Activated naive CD8-positive, alpha-beta T cell treated with anti-CD3 and anti-CD28 coated beads, Interleukin-2, amount 50 U/mL, for 16 hours (primary cell): ENCODE measurements around the gene FOXK1.

Source experiments
- DNase-seq: peaks from one replicate; pipeline ENCODE4 v3.0.0-alpha.2; 2020; ENCODE audit warnings: low read depth, low spot score

Gene FOXK1

DNA sequence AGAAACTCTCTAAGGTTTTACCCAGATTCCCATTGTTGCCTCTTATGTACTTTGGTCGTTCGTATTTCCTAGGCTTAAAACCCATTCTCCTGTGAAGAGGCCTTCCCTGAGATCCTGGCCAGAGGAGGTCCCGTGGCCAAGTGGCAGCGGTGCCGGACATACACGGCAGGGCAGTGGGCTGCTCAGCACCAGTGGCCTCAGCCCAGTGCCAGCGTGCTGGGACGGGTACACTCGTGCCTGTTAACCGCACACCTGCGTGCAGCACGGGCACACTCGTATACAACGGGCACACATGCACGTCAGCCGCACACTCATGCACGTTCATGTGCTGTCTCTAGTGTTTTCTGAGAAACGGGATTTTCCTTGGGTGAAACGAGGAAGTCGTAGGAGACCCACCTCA, 40.2 kb downstream of the FOXK1 start:
- DNase-seq = no peak

DNA sequence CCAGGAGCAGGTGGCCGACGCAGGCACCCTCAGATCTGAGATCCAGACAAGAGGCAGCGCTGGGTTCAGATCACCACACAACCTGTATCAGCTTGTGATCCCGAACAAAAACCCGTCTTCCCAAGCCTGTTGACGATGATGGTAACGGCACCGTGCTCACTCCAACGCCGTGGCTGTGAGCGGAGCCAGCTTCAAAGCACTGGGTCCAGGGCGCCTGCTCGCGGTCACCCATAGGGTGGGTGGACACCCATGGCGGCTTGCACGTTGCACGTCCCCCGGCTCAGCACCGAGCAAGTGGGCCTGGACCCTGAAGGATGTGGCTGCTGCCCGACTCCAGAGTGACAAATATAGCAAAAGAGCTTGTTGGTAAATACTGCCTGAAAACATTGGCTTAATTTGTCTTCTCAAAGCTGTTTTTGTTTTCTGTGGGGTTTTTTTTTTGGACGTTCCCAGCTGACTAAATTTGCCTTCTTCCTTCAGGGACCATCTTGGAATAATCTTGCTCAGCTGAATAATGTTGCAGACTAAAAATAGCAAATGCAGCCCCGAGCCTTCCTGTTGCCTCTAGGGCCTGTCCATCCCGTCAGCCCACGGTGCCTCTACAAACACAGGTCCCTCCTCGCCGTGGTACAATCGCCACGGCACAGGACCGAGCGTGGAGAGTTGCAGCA, 41.0 kb downstream of the FOXK1 start:
- DNase-seq = no peak

GRCh38 chr7:4724648-4725013, 42.5 kb downstream of the FOXK1 start:
- DNase-seq = no peak

- DNase-seq = no peak
These were observed 43.1 kb downstream of the FOXK1 start for GRCh38 chr7:4725014-4725849.

- no peak for DNase-seq
These were observed 43.9 kb downstream of the FOXK1 start for GRCh38 chr7:4725850-4726450.

- DNase-seq = no peak
These were observed 44.5 kb downstream of the FOXK1 start for GRCh38 chr7:4726566-4726965.

DNA sequence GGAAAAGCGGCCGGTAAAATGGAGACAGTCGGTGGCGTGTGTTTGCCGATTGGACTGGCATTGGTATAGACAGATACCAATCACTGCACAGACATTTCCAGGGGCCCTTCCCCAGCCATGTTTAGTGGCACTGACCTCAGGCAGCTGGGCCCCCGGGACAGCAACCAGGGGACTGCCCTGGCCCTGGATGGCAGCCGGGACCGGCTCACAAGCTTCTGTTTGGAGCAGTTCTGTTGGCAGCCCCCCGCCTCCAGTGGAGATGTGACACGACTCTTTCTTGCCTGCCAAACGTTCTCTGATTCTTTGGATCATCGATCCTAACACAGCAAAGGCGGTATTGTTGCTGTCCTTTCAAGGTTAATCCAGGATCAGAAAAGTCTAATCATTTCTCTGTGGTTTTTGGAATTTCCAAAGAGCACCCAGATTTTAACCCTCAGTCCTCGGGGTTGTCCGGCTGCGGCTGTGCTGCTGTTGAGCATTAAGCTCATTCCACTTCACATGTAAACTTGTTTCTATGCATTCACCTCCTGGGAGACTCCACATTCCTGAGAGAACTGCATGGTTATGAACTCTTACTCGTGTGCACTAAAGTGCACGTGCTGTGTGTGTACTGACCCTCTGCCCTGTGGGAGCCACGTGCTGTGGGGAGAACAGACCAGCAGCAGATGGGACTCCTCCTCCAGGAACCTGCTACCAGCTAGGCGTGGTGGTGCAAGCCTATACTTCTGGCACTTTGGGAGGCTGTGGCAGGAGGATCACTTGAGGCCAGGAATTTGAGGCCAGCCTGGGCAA, 46.0 kb downstream of the FOXK1 start:
- DNase-seq = no peak

- no peak for DNase-seq
These were observed 47.2 kb downstream of the FOXK1 start for GRCh38 chr7:4729266-4729665.

DNA sequence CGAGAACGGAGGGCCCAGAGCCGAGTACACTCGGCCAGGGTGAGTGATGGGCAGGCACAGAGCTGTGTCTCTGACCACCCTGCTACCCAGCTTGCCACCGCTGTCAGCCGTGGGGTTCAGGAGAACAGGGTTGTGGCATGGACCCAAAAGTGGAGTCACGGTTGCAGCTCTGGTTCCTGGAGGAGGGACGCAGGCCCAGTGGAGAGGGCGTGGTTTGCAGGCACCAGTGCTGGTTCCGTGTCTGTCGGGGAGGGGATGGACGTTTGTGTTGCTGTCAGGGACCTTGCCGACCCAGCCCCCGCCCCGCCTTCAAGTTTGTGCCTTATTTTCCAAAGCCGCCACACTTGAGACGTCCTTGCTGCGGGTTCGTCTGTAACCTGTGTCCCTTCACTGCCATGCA, 48.2 kb downstream of the FOXK1 start:
- DNase-seq = no peak

DNA sequence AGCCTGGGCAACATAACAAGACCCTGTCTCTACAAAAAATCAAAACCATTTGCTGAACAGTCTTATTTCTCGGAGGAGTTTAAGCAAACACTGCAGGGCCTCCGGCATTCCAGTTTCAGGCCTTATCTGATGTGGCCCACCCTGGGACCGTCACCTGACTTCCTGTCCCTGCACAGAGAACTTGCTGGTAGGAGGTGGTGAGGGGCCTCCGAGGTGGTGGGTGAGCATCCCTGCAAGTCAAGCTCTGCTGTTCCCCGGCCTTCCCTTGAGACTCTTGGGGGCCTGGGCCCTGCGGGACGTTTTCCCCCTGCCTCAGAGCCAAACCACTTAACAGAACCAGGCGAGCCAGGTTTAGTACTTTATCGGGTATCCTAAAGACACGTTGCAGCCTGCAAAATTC, 48.9 kb downstream of the FOXK1 start:
- DNase-seq = no peak

GRCh38 chr7:4731803-4732202, 49.7 kb downstream of the FOXK1 start:
- no peak for DNase-seq

- no peak for DNase-seq
These were observed 51.9 kb downstream of the FOXK1 start for GRCh38 chr7:4733936-4734528.

DNA sequence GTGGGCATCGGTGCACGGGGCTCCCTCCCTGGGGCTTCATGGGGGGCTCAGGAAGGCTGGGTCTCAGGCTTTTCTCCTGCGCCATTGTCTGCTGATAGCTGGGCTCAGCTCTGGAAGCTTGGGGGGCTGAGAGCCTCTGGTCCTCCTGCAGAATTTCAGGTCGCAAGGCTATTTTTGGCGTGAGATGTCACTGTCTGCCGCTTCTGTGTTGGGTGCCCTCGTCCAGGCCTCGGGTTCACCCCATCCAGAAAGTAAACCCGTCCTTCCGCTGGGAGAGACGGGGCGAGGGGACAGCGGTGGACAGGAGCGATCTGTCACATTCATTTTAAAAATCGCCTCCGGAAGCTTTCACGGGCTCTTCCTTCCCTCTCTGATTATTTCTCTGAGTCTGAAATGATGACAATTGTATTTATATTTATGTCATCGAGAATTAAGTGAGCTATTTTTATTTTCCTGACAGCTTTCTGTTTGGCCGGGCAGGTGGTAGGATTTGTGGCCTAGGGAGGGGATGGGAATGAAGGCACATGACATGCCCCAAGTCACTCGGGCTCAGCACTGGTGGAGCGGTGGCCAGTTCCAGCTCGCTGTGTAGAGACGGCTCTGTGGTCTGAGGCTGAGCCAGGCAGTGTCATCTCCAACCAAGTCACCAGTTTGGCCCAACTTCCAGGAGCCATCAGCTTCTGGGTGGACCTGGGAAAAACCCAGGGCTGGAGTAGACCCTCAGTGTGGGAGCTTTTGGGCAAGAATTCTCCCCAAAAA, 52.7 kb downstream of the FOXK1 start:
- DNase-seq = no peak

DNA sequence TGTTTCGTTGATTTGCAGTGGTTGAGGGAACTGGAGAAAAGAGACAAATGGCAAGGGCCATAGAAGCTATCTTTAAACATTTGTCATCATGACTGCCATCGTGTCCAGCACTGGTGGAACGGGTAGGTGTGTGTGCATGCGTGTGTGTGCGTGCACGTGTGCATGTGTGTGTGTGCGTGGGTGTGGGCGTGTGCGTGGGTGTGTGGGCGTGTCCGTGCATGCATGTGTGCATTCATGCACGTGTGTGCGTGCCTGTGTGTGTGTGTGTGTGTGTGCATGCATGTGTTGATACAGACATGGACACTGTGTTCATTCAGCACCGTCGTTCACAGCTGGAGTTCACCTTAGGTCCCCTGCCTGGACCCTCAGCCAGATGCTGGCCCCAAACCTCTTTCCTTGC, 55.2 kb downstream of the FOXK1 start:
- DNase-seq = no peak

DNA sequence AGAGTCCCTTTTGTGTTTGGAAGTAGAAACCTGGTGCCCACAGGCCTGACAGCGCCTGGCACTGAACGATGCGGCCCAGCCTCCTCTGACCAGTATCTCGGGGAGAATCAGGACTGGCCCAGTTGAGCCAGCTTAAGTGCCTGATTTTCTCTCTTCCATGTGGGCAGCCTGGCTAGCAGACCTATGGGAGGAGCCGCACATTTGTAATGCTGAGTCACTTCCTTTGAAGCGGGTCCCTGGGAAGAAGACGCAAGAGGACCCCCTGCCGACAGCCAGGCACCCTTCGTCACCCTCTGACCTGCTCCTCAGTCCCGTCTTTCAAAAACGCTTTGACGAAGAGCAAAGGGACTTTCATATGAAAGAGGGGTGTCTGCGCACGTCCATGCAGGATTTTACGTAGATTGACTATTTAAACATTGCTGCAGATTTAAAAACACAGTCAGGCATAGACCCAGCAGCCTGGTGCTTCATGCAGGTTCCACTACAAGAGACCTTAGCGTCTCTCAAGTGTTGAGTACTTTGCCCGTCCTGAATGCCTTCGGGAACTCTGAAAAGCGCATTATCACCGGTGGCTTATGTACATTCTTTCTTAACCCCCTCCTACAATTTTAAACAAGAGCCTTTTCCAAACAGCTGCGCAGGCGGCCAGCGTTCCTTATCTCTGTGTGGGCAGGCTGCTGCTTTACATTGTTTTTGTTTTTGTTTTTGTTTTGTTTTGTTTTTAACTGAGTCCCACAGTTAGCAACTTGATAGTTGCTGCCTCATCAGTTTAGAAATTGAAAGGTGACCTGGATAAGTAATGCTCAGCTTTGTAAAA, 56.8 kb downstream of the FOXK1 start:
- DNase-seq = no peak

DNA sequence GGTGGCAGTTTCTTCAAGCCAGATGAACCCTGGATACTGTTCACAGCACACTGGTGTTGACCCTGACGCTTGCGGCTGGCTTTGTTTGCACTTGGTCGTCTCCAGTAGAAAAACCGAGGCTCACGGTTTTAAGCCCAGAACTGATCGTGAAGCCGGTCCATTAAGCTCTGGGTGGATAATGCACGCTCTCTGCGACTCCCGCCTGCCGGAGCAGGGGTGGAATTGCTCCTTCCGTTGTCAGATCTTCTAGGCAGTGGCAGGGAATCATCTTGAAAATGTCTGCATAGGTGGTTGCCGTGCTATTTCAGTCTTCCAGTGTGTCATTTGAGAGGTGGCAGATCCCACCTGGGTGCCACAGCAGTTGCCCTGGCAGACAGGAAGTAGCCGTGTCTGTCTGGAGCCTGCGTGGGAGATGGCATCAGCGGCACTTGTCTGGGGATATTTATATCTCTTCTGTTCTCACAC, 57.5 kb downstream of the FOXK1 start:
- DNase-seq = no peak

GRCh38 chr7:4740796-4741195, 58.7 kb downstream of the FOXK1 start:
- no peak for DNase-seq

GRCh38 chr7:4742051-4742573, 60.0 kb downstream of the FOXK1 start:
- no peak for DNase-seq

DNA sequence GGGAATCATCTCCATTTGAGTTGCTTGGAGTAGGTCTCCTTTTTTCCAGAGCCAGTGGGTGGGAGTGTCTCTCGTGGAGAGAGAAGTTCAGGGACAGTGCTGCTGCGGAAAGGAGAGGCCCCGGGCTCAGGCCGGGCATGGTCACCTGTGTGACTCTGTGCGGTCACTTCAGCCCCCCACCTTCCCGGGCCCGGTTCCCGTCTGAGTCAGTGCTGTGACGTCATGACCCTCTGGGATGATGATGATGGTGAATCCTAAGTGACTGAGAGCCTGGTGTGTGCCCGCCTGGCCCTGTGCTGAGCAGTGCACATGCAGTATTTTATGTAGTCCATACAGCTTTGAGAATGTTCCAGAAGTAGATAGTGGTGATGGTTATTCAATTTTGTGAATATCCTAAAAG, 60.8 kb downstream of the FOXK1 start:
- DNase-seq = no peak
